ENCODE results near the gene PDIA5.

Gene PDIA5

GRCh38 chr3:123080864-123081562, 14.2 kb downstream of the PDIA5 start:
- Histone ChIP-seq H3K4me3 (ENCODE audit: insufficient read length, low read depth) (no peak overlapping the region), H3K36me3 (ENCODE audit: insufficient read depth, insufficient read length, low read length) (peaks cover 3% of the 10 kb centered on the region), H3K4me1 (ENCODE audit: insufficient read depth, insufficient read length) (peaks cover 26% of the 10 kb centered on the region), H3K9me3 (ENCODE audit: insufficient read depth, low read length) (no peaks in the 10 kb centered on the region), H3K27me3 (ENCODE audit: insufficient read depth, insufficient read length) (no peaks in the 10 kb centered on the region), H3K9ac (ENCODE audit: insufficient read length, low read depth) (no peak overlapping the region)
- DNase-seq (ENCODE audit: low read depth, low spot score), result no peak
- TF ChIP-seq YY1 (IDR thresholded peaks at IDR 0.05; ENCODE audit: insufficient read depth, insufficient read length) (no peak), ZNF274 (IDR thresholded peaks at IDR 0.05; ENCODE audit: low read depth, low read length) (no peak), SUZ12 (IDR thresholded peaks at IDR 0.05; ENCODE audit: extremely low read depth, insufficient read depth, insufficient read length) (no peak)

GRCh38 chr3:123081718-123082369, 15.0 kb downstream of the PDIA5 start:
- H3K27me3 ChIP-seq (ENCODE audit: insufficient read depth, insufficient read length), result no peaks in the 10 kb centered on the region
- peaks cover 3% of the 10 kb centered on the region for H3K36me3 ChIP-seq (ENCODE audit: insufficient read depth, insufficient read length, low read length)
- no peaks in the 10 kb centered on the region for H3K9me3 ChIP-seq (ENCODE audit: insufficient read depth, low read length)
- no peak overlapping the region for H3K9ac ChIP-seq (ENCODE audit: insufficient read length, low read depth)
- H3K4me3 ChIP-seq (ENCODE audit: insufficient read length, low read depth), result no peak overlapping the region
- peaks cover 26% of the 10 kb centered on the region for H3K4me1 ChIP-seq (ENCODE audit: insufficient read depth, insufficient read length)
- TF ChIP-seq SUZ12 (IDR thresholded peaks at IDR 0.05; ENCODE audit: extremely low read depth, insufficient read depth, insufficient read length) (no peak), YY1 (IDR thresholded peaks at IDR 0.05; ENCODE audit: insufficient read depth, insufficient read length) (no peak), ZNF274 (IDR thresholded peaks at IDR 0.05; ENCODE audit: low read depth, low read length) (no peak)
- no peak for DNase-seq (ENCODE audit: low read depth, low spot score)

GRCh38 chr3:123082370-123083065, 15.7 kb downstream of the PDIA5 start:
- peaks cover 26% of the 10 kb centered on the region for H3K4me1 ChIP-seq (ENCODE audit: insufficient read depth, insufficient read length)

GRCh38 chr3:123083383-123084124, 16.7 kb downstream of the PDIA5 start:
- H3K9me3 ChIP-seq (ENCODE audit: insufficient read depth, low read length), result no peaks in the 10 kb centered on the region
- no peaks in the 10 kb centered on the region for H3K27me3 ChIP-seq (ENCODE audit: insufficient read depth, insufficient read length)
- no peak for DNase-seq (ENCODE audit: low read depth, low spot score)
- H3K4me3 ChIP-seq (ENCODE audit: insufficient read length, low read depth), result no peak overlapping the region
- H3K36me3 ChIP-seq (ENCODE audit: insufficient read depth, insufficient read length, low read length), result no peaks in the 10 kb centered on the region
- no peak overlapping the region for H3K9ac ChIP-seq (ENCODE audit: insufficient read length, low read depth)
- TF ChIP-seq SUZ12 (IDR thresholded peaks at IDR 0.05; ENCODE audit: extremely low read depth, insufficient read depth, insufficient read length), result no peak
- TF ChIP-seq YY1 (IDR thresholded peaks at IDR 0.05; ENCODE audit: insufficient read depth, insufficient read length), result no peak
- TF ChIP-seq ZNF274 (IDR thresholded peaks at IDR 0.05; ENCODE audit: low read depth, low read length), result no peak
- H3K4me1 ChIP-seq (ENCODE audit: insufficient read depth, insufficient read length), result peaks cover 30% of the 10 kb centered on the region

More at GRCh38 chr3:123082370-123083065, 15.7 kb downstream of the PDIA5 start:
- TF ChIP-seq SUZ12 (IDR thresholded peaks at IDR 0.05; ENCODE audit: extremely low read depth, insufficient read depth, insufficient read length) (no peak), YY1 (IDR thresholded peaks at IDR 0.05; ENCODE audit: insufficient read depth, insufficient read length) (no peak), ZNF274 (IDR thresholded peaks at IDR 0.05; ENCODE audit: low read depth, low read length) (no peak)
- no peaks in the 10 kb centered on the region for H3K9me3 ChIP-seq (ENCODE audit: insufficient read depth, low read length)
- no peak for DNase-seq (ENCODE audit: low read depth, low spot score)
- no peak overlapping the region for H3K9ac ChIP-seq (ENCODE audit: insufficient read length, low read depth)
- no peak overlapping the region for H3K4me3 ChIP-seq (ENCODE audit: insufficient read length, low read depth)
- H3K27me3 ChIP-seq (ENCODE audit: insufficient read depth, insufficient read length), result no peaks in the 10 kb centered on the region
- peaks cover 3% of the 10 kb centered on the region for H3K36me3 ChIP-seq (ENCODE audit: insufficient read depth, insufficient read length, low read length)

GRCh38 chr3:123084192-123084591, 17.4 kb downstream of the PDIA5 start:
- H3K27me3 ChIP-seq (ENCODE audit: insufficient read depth, insufficient read length), result no peaks in the 10 kb centered on the region
- H3K9me3 ChIP-seq (ENCODE audit: insufficient read depth, low read length), result no peaks in the 10 kb centered on the region
- TF ChIP-seq YY1 (IDR thresholded peaks at IDR 0.05; ENCODE audit: insufficient read depth, insufficient read length) (no peak), ZNF274 (IDR thresholded peaks at IDR 0.05; ENCODE audit: low read depth, low read length) (no peak), SUZ12 (IDR thresholded peaks at IDR 0.05; ENCODE audit: extremely low read depth, insufficient read depth, insufficient read length) (no peak)
- H3K4me1 ChIP-seq (ENCODE audit: insufficient read depth, insufficient read length), result peaks cover 30% of the 10 kb centered on the region
- DNase-seq (ENCODE audit: low read depth, low spot score), result no peak
- H3K36me3 ChIP-seq (ENCODE audit: insufficient read depth, insufficient read length, low read length), result peaks cover 6% of the 10 kb centered on the region
- no peak overlapping the region for H3K9ac ChIP-seq (ENCODE audit: insufficient read length, low read depth)
- no peak overlapping the region for H3K4me3 ChIP-seq (ENCODE audit: insufficient read length, low read depth)

- no peak for DNase-seq (ENCODE audit: low read depth, low spot score)
- Histone ChIP-seq H3K9ac (ENCODE audit: insufficient read length, low read depth) (no peak overlapping the region), H3K4me1 (ENCODE audit: insufficient read depth, insufficient read length) (peaks cover 34% of the 10 kb centered on the region)
Observed at GRCh38 chr3:123084738-123085237, 18.0 kb downstream of the PDIA5 start.

More at GRCh38 chr3:123084738-123085237, 18.0 kb downstream of the PDIA5 start:
- H3K4me3 ChIP-seq (ENCODE audit: insufficient read length, low read depth), result no peak overlapping the region
- TF ChIP-seq YY1 (IDR thresholded peaks at IDR 0.05; ENCODE audit: insufficient read depth, insufficient read length) (no peak), ZNF274 (IDR thresholded peaks at IDR 0.05; ENCODE audit: low read depth, low read length) (no peak), SUZ12 (IDR thresholded peaks at IDR 0.05; ENCODE audit: extremely low read depth, insufficient read depth, insufficient read length) (no peak)
- H3K27me3 ChIP-seq (ENCODE audit: insufficient read depth, insufficient read length), result no peaks in the 10 kb centered on the region
- peaks cover 11% of the 10 kb centered on the region for H3K36me3 ChIP-seq (ENCODE audit: insufficient read depth, insufficient read length, low read length)
- H3K9me3 ChIP-seq (ENCODE audit: insufficient read depth, low read length), result no peaks in the 10 kb centered on the region
